HCT116 (cell line): ENCODE data around the gene TMEM135. TPM values are rescaled to one million over a fixed set of nuclear protein-coding genes. Genes with fewer than 3 reads are reported as not detected.

Source experiments
- ATAC-seq: fragments of 200-7000 bp; cut with Tn5 transposase; 2 replicates; pipeline ENCODE4 v1.9.1; 2020; ENCODE audit warnings: mild to moderate bottlenecking, moderate library complexity
- BruUV-seq: library from RNA; stranded (reverse); fragments of 400-500 nt; replicated peaks from 2 replicates; lab custom pipeline; 2021; lab: Mats Ljungman, UMichigan
- CTCF ChIA-PET: fragments of 300-600 bp; sonication (Branson Sonifier 250); formaldehyde crosslinking; loops from one replicate; lab custom pipeline; 2021; ENCODE audit warnings: antibody characterized with exemption; lab: Charles Lee
- POLR2A ChIA-PET: fragments of 300-600, 350-600 bp; sonication (Branson Sonifier 250); formaldehyde crosslinking; loops from one replicate; lab custom pipeline; 2021; ENCODE audit warnings: antibody characterized with exemption; lab: Charles Lee
- RAD21 ChIA-PET, 2 experiments: fragments of 300-600 bp; sonication (Branson Sonifier 250); formaldehyde crosslinking; loops; one replicate each; lab custom pipeline; 2023; ENCODE audit warnings: low total read pairs in 2 of 2; ENCODE audit not compliant: uncharacterized antibody in 2 of 2, unreplicated experiment in 2 of 2, low non-redundant PET in 1 of 2; lab: Charles Lee
- DNase-seq: peaks from one replicate; pipeline ENCODE4 v3.0.0-alpha.2; 2010; ENCODE audit warnings: low read depth, low spot score
- H2AFZ ChIP-seq: fragments of 200-600 bp; shearing (Covaris generic), sonication (generic); 2 replicates; pipeline ENCODE4 v1.6.1; 2017; ENCODE audit warnings: low read depth, mixed run types, mixed read lengths, antibody characterized with exemption, low read length; ENCODE audit not compliant: poor library complexity, severe bottlenecking
- H3K27ac ChIP-seq: 2 replicates; pipeline ENCODE4 v1.5.1; 2012; ENCODE audit warnings: low read depth, low read length
- H3K27me3 ChIP-seq: fragments of 200-600 bp; sonication (generic); 2 replicates; pipeline ENCODE4 v1.6.1; 2016; ENCODE audit warnings: mixed run types, low read length, mixed read lengths; ENCODE audit not compliant: insufficient read depth
- H3K36me3 ChIP-seq, 2 experiments: fragments of 200-500 bp in 1 of 2; fragments of 200-600 bp in 1 of 2; sonication (Bioruptor generic) in 1 of 2; sonication (generic) in 1 of 2; 2 replicates each; pipeline versions ENCODE4 v1.5.1 to v1.6.1; 2014 to 2016; ENCODE audit warnings: low read length in 2 of 2, inconsistent platforms in 1 of 2, mixed read lengths in 1 of 2, mixed run types in 1 of 2; ENCODE audit not compliant: insufficient read depth in 2 of 2, control insufficient read depth in 1 of 2
- H3K4me1 ChIP-seq, 2 experiments: fragments of 200-600 bp in 1 of 2; sonication (generic) in 1 of 2; 2 replicates each; pipeline versions ENCODE4 v1.5.1 to v1.6.1; 2012 to 2017; ENCODE audit warnings: low read length in 2 of 2, inconsistent platforms in 1 of 2, mild to moderate bottlenecking in 1 of 2, mixed read lengths in 1 of 2, mixed run types in 1 of 2, moderate library complexity in 1 of 2; ENCODE audit not compliant: insufficient read depth in 2 of 2, control insufficient read depth in 1 of 2
- H3K4me2 ChIP-seq: fragments of 200-600 bp; sonication (generic); 2 replicates; pipeline ENCODE4 v1.6.1; 2017; ENCODE audit warnings: mixed run types, low read length, mixed read lengths
- H3K4me3 ChIP-seq, 2 experiments: fragments of 200-600 bp in 1 of 2; sonication (generic) in 1 of 2; replicated peaks in 1 of 2; 2 replicates each; pipeline ENCODE4 v1.5.1; 2011 to 2016; ENCODE audit warnings: low read length in 2 of 2, control low read depth in 1 of 2, low read depth in 1 of 2, mild to moderate bottlenecking in 1 of 2, mixed read lengths in 1 of 2, mixed run types in 1 of 2
- H3K79me2 ChIP-seq: fragments of 200-600 bp; sonication (generic); 2 replicates; pipeline ENCODE4 v1.6.1; 2017; ENCODE audit warnings: mild to moderate bottlenecking, mixed run types, low read length, moderate library complexity, mixed read lengths; ENCODE audit not compliant: insufficient read depth
- H3K9ac ChIP-seq: fragments of 200-600 bp; sonication (generic); 2 replicates; pipeline ENCODE4 v1.6.1; 2016; ENCODE audit warnings: low read length, mixed read lengths
- H3K9me2 ChIP-seq: fragments of 200-600 bp; sonication (generic), shearing (Covaris generic); 2 replicates; pipeline ENCODE4 v1.6.1; 2017; ENCODE audit warnings: mixed run types, mild to moderate bottlenecking, moderate library complexity; ENCODE audit not compliant: insufficient read depth
- H3K9me3 ChIP-seq, 2 experiments: fragments of 200-500 bp in 1 of 2; fragments of 200-600 bp in 1 of 2; sonication (Bioruptor generic) in 1 of 2; sonication (generic) in 1 of 2; 2 replicates each; pipeline ENCODE4 v1.6.1; 2014 to 2017; ENCODE audit warnings: low read length in 2 of 2, mixed read lengths in 2 of 2, inconsistent platforms in 1 of 2, low read depth in 1 of 2, mild to moderate bottlenecking in 1 of 2, mixed run types in 1 of 2, moderate library complexity in 1 of 2; ENCODE audit not compliant: control insufficient read depth in 1 of 2, insufficient read depth in 1 of 2
- H4K20me1 ChIP-seq: fragments of 200-600 bp; sonication (generic), shearing (Covaris generic); 2 replicates; pipeline ENCODE4 v1.6.1; 2017; ENCODE audit warnings: mixed run types, mild to moderate bottlenecking, moderate library complexity; ENCODE audit not compliant: insufficient read depth
- ATF3 ChIP-seq: IDR thresholded peaks from 2 replicates; pipeline ENCODE4 v1.6.1; 2012
- CEBPB ChIP-seq: IDR thresholded peaks from 2 replicates; pipeline ENCODE4 v1.6.1; 2012; ENCODE audit warnings: low read depth
- CTCF ChIP-seq, 3 experiments: fragments of 200-600 bp in 1 of 3; sonication (generic) in 1 of 3; IDR thresholded peaks in 2 of 3; conservative IDR thresholded peaks in 1 of 3; 2 replicates each; pipeline ENCODE4 v1.5.1; 2012 to 2017; ENCODE audit warnings: low read depth in 2 of 3, low read length in 2 of 3, antibody characterized with exemption in 1 of 3, borderline replicate concordance in 1 of 3, control low read depth in 1 of 3, mild to moderate bottlenecking in 1 of 3, mixed read lengths in 1 of 3, mixed run types in 1 of 3, moderate library complexity in 1 of 3; ENCODE audit not compliant: insufficient read depth in 1 of 3
- EGR1 ChIP-seq: IDR thresholded peaks from 2 replicates; pipeline ENCODE4 v1.6.1; 2012; ENCODE audit warnings: low read depth
- ELF1 ChIP-seq: IDR thresholded peaks from 2 replicates; pipeline ENCODE4 v1.6.1; 2012; ENCODE audit warnings: low read depth, borderline replicate concordance
- EZH2 ChIP-seq: fragments of 200-600 bp; sonication (generic); IDR thresholded peaks from 2 replicates; pipeline ENCODE4 v1.6.1; 2017; ENCODE audit warnings: antibody characterized with exemption, mixed run types
- EZH2phosphoT487 ChIP-seq: fragments of 200-600 bp; IDR thresholded peaks from 2 replicates; pipeline ENCODE4 v1.6.1; 2018; ENCODE audit warnings: antibody characterized with exemption, borderline replicate concordance
- FOSL1 ChIP-seq: IDR thresholded peaks from 2 replicates; pipeline ENCODE4 v1.6.1; 2012; ENCODE audit warnings: low read depth
- JUND ChIP-seq: IDR thresholded peaks from 2 replicates; pipeline ENCODE4 v1.6.1; 2012
- POLR2AphosphoS5 ChIP-seq: IDR thresholded peaks from 2 replicates; pipeline ENCODE4 v1.6.1; 2011; ENCODE audit warnings: mild to moderate bottlenecking, low read depth, low read length, moderate library complexity
- RAD21 ChIP-seq: IDR thresholded peaks from 2 replicates; pipeline ENCODE4 v1.6.1; 2012; ENCODE audit warnings: low read depth, mild to moderate bottlenecking
- REST ChIP-seq: IDR thresholded peaks from 2 replicates; pipeline ENCODE4 v1.6.1; 2012; ENCODE audit warnings: low read depth
- SP1 ChIP-seq: IDR thresholded peaks from 2 replicates; pipeline ENCODE4 v1.6.1; 2012; ENCODE audit warnings: low read depth
- SRF ChIP-seq: IDR thresholded peaks from 2 replicates; pipeline ENCODE4 v1.6.1; 2012; ENCODE audit warnings: low read depth
- TCF7L2 ChIP-seq: IDR thresholded peaks from 2 replicates; pipeline ENCODE4 v1.7.0; 2011; ENCODE audit warnings: borderline replicate concordance, inconsistent platforms; ENCODE audit not compliant: insufficient read depth, insufficient read length; ENCODE audit errors: extremely low read depth
- YY1 ChIP-seq: IDR thresholded peaks from 2 replicates; pipeline ENCODE4 v1.6.1; 2011; ENCODE audit warnings: low read length, low read depth, moderate library complexity, mild to moderate bottlenecking; ENCODE audit not compliant: insufficient replicate concordance; ENCODE audit errors: extremely low read depth
- ZBTB33 ChIP-seq: IDR thresholded peaks from 2 replicates; pipeline ENCODE4 v1.6.1; 2011; ENCODE audit warnings: mild to moderate bottlenecking, low read length, moderate library complexity; ENCODE audit not compliant: insufficient replicate concordance; ENCODE audit errors: extremely low read depth
- ZNF274 ChIP-seq: fragments of 200-500 bp; sonication (Bioruptor generic); IDR thresholded peaks from 2 replicates; pipeline ENCODE4 v1.6.1; 2014; ENCODE audit warnings: mild to moderate bottlenecking, low read depth, low read length, inconsistent platforms
- intact Hi-C: fragments of 100-400 bp; cut with micrococcal nuclease; formaldehyde crosslinking; loops from 2 replicates; pipeline ENCODE4 v1.10.0; 2022
- total RNA-seq: library from RNA; stranded (reverse); gene quantifications from one replicate; pipeline ENCODE4 v1.2.1, GENCODE V29; 2021; ENCODE audit not compliant: unreplicated experiment

The TMEM135 gene
- total RNA-seq, 1 experiment from 2014 or later, result 50.6 TPM

GRCh38 chr11:87263264-87263838 lies 225.6 kb downstream of the TMEM135 start (continued):
- TF ChIP-seq REST (no peak), EZH2 (no peak), SP1 (no peak)

- Histone ChIP-seq H4K20me1 (no peaks in the 10 kb centered on the region), H3K4me1 (no peaks in the 10 kb centered on the region), H3K9ac (no peak overlapping the region), H3K79me2 (no peaks in the 10 kb centered on the region), H3K36me3 (no peaks in the 10 kb centered on the region), H3K9me2 (no peaks in the 10 kb centered on the region), H3K4me2 (no peak overlapping the region), H3K27me3 (no peaks in the 10 kb centered on the region), H3K9me3 (no peaks in the 10 kb centered on the region), H2AFZ (no peak overlapping the region), H3K4me3 (no peak overlapping the region), H3K27ac (no peak overlapping the region)
- DNase-seq, result no peak
- no peak for ATAC-seq
- ChIA-PET CTCF (interaction anchor here (0.9 kb wide), 1 partner anchor 325 kb away, joined by 3 read pairs; no protein-coding TSS in a partner anchor), RAD21 (no interaction called here), POLR2A (no interaction called here)
- TF ChIP-seq CTCF (IDR thresholded peaks at IDR 0.05 in 2 of 3, conservative IDR thresholded peaks at IDR 0.05 in 1 of 3; ENCODE audit: borderline replicate concordance in 1 of 3, insufficient read depth in 1 of 3, low read depth in 2 of 3, low read length in 2 of 3) (no peak), RAD21 (no peak), EZH2phosphoT487 (no peak), EZH2 (no peak), ZNF274 (no peak), TCF7L2 (no peak), ATF3 (no peak), ELF1 (no peak), POLR2AphosphoS5 (no peak), YY1 (no peak), EGR1 (no peak), FOSL1 (no peak), SRF (no peak), JUND (no peak), CEBPB (no peak), ZBTB33 (no peak)
- no TSS peak for BruUV-seq
- intact Hi-C loops, result no loop called here
These were observed 226.2 kb downstream of the TMEM135 start for GRCh38 chr11:87263979-87264378.
